HEK293 (cell line): ENCODE data around the gene GPD1.

Source experiments
- HOXC10 ChIP-seq: sonication (generic); formaldehyde crosslinking; IDR thresholded peaks from 2 replicates; pipeline ENCODE4 v1.8.1; 2023; ENCODE audit warnings: mild to moderate bottlenecking, missing genetic modification reagents
- ZBTB48 ChIP-seq: fragments of 450-650 bp; formaldehyde crosslinking; IDR thresholded peaks from 2 replicates; pipeline ENCODE4 v1.5.1; 2016; ENCODE audit warnings: missing biosample characterization, missing genetic modification characterization
- ZFP3 ChIP-seq: fragments of 450-650 bp; formaldehyde crosslinking; IDR thresholded peaks from 2 replicates; pipeline ENCODE4 v1.5.1; 2016; ENCODE audit warnings: low read depth, missing biosample characterization, missing genetic modification characterization
- ZNF16 ChIP-seq: fragments of 450-650 bp; formaldehyde crosslinking; IDR thresholded peaks from 2 replicates; pipeline ENCODE4 v1.5.1; 2016; ENCODE audit warnings: low read depth, missing biosample characterization, missing genetic modification characterization
- ZNF19 ChIP-seq: fragments of 450-650 bp; formaldehyde crosslinking; IDR thresholded peaks from 2 replicates; pipeline ENCODE4; 2016; ENCODE audit warnings: missing biosample characterization, missing genetic modification characterization, low read depth
- ZNF433 ChIP-seq: fragments of 450-650 bp; formaldehyde crosslinking; IDR thresholded peaks from 2 replicates; pipeline ENCODE4 v1.5.1; 2016; ENCODE audit warnings: missing biosample characterization, missing genetic modification characterization, low read depth
- ZNF473 ChIP-seq: fragments of 450-650 bp; formaldehyde crosslinking; IDR thresholded peaks from 2 replicates; pipeline ENCODE4 v1.5.1; 2017; ENCODE audit warnings: missing biosample characterization, missing genetic modification characterization
- ZNF48 ChIP-seq: fragments of 450-650 bp; formaldehyde crosslinking; IDR thresholded peaks from 2 replicates; pipeline ENCODE4 v1.5.1; 2016; ENCODE audit warnings: missing biosample characterization, missing genetic modification characterization
- ZNF514 ChIP-seq: fragments of 450-650 bp; formaldehyde crosslinking; IDR thresholded peaks from 2 replicates; pipeline ENCODE4 v1.5.1; 2016; ENCODE audit warnings: missing biosample characterization, missing genetic modification characterization
- ZNF521 ChIP-seq: fragments of 450-650 bp; formaldehyde crosslinking; IDR thresholded peaks from 2 replicates; pipeline ENCODE4 v1.5.1; 2017; ENCODE audit warnings: missing biosample characterization, mild to moderate bottlenecking, missing genetic modification characterization
- ZNF530 ChIP-seq: fragments of 450-650 bp; formaldehyde crosslinking; IDR thresholded peaks from 2 replicates; pipeline ENCODE4 v1.5.1; 2016; ENCODE audit warnings: low read depth, missing biosample characterization, missing genetic modification characterization
- ZNF571 ChIP-seq: fragments of 450-650 bp; formaldehyde crosslinking; IDR thresholded peaks from 2 replicates; pipeline ENCODE4 v1.5.0; 2017; ENCODE audit warnings: missing biosample characterization, missing genetic modification characterization
- ZNF610 ChIP-seq: fragments of 450-650 bp; formaldehyde crosslinking; IDR thresholded peaks from 2 replicates; pipeline ENCODE4 v1.5.1; 2016; ENCODE audit warnings: missing biosample characterization, missing genetic modification characterization, borderline replicate concordance
- ZNF623 ChIP-seq: fragments of 450-650 bp; formaldehyde crosslinking; IDR thresholded peaks from 2 replicates; pipeline ENCODE4 v1.5.1; 2016; ENCODE audit warnings: missing biosample characterization, missing genetic modification characterization
- ZNF624 ChIP-seq: fragments of 450-650 bp; formaldehyde crosslinking; IDR thresholded peaks from 2 replicates; pipeline ENCODE4 v1.5.1; 2017; ENCODE audit warnings: missing biosample characterization, missing genetic modification characterization
- ZNF645 ChIP-seq: fragments of 450-650 bp; formaldehyde crosslinking; IDR thresholded peaks from 2 replicates; pipeline ENCODE4; 2016; ENCODE audit warnings: missing biosample characterization, missing genetic modification characterization
- ZSCAN16 ChIP-seq: fragments of 450-650 bp; formaldehyde crosslinking; IDR thresholded peaks from 2 replicates; pipeline ENCODE4 v1.5.1; 2016; ENCODE audit warnings: missing biosample characterization, missing genetic modification characterization
- ZSCAN23 ChIP-seq: fragments of 450-650 bp; formaldehyde crosslinking; IDR thresholded peaks from 2 replicates; pipeline ENCODE4 v1.5.1; 2016; ENCODE audit warnings: missing biosample characterization, missing genetic modification characterization
- ZSCAN30 ChIP-seq: fragments of 450-650 bp; IDR thresholded peaks from 2 replicates; pipeline ENCODE4 v1.5.1; 2018; ENCODE audit warnings: missing biosample characterization, mild to moderate bottlenecking, missing genetic modification characterization, moderate library complexity
- TF ChIP-seq, protein P1 (sequence below): fragments of 450-650 bp; formaldehyde crosslinking; IDR thresholded peaks from 2 replicates; pipeline ENCODE4 v1.5.1; 2017; ENCODE audit warnings: missing biosample characterization, missing genetic modification characterization
- TF ChIP-seq, protein P2 (sequence below): fragments of 450-650 bp; formaldehyde crosslinking; IDR thresholded peaks from 2 replicates; pipeline ENCODE4 v1.5.1; 2016; ENCODE audit warnings: missing biosample characterization, missing genetic modification characterization
- TF ChIP-seq, protein P3 (sequence below): fragments of 450-650 bp; formaldehyde crosslinking; IDR thresholded peaks from 2 replicates; pipeline ENCODE4 v1.5.1; 2017; ENCODE audit warnings: missing biosample characterization, missing genetic modification characterization
- TF ChIP-seq, protein P4 (sequence below): fragments of 450-650 bp; formaldehyde crosslinking; IDR thresholded peaks from 2 replicates; pipeline ENCODE4 v1.5.1; 2017; ENCODE audit warnings: missing biosample characterization, missing genetic modification characterization
- TF ChIP-seq, protein P5 (sequence below): fragments of 450-650 bp; formaldehyde crosslinking; IDR thresholded peaks from 2 replicates; pipeline ENCODE4 v1.5.1; 2016; ENCODE audit warnings: missing biosample characterization, missing genetic modification characterization

The GPD1 gene

GRCh38 chr12:50119387-50119786 lies 15.6 kb downstream of the GPD1 start (continued):
- TF ChIP-seq ZFP3 (no peak), ZBTB48 (tag by site-specific recombination) (no peak), ZNF48 (no peak), ZNF610 (tag by site-specific recombination) (no peak), ZSCAN30 (tag by site-specific recombination) (no peak), ZSCAN16 (no peak), ZSCAN23 (tag by site-specific recombination) (no peak), ZNF645 (tag by site-specific recombination) (no peak), ZNF473 (tag by site-specific recombination) (no peak), ZNF514 (tag by site-specific recombination) (no peak), ZNF623 (tag by site-specific recombination) (no peak), ZNF16 (tag by site-specific recombination) (no peak), HOXC10 (CRISPR knock-in tag) (no peak), ZNF624 (tag by site-specific recombination) (no peak), ZNF433 (tag by site-specific recombination) (no peak), ZNF521 (tag by site-specific recombination) (no peak), ZNF530 (tag by site-specific recombination) (no peak), ZNF571 (tag by site-specific recombination) (no peak), ZNF19 (tag by site-specific recombination) (no peak)
- TF ChIP-seq, protein P1, sequence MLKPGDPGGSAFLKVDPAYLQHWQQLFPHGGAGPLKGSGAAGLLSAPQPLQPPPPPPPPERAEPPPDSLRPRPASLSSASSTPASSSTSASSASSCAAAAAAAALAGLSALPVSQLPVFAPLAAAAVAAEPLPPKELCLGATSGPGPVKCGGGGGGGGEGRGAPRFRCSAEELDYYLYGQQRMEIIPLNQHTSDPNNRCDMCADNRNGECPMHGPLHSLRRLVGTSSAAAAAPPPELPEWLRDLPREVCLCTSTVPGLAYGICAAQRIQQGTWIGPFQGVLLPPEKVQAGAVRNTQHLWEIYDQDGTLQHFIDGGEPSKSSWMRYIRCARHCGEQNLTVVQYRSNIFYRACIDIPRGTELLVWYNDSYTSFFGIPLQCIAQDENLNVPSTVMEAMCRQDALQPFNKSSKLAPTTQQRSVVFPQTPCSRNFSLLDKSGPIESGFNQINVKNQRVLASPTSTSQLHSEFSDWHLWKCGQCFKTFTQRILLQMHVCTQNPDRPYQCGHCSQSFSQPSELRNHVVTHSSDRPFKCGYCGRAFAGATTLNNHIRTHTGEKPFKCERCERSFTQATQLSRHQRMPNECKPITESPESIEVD, result no peak
- TF ChIP-seq, protein P2, sequence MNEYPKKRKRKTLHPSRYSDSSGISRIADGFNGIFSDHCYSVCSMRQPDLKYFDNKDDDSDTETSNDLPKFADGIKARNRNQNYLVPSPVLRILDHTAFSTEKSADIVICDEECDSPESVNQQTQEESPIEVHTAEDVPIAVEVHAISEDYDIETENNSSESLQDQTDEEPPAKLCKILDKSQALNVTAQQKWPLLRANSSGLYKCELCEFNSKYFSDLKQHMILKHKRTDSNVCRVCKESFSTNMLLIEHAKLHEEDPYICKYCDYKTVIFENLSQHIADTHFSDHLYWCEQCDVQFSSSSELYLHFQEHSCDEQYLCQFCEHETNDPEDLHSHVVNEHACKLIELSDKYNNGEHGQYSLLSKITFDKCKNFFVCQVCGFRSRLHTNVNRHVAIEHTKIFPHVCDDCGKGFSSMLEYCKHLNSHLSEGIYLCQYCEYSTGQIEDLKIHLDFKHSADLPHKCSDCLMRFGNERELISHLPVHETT, result no peak
- TF ChIP-seq, protein P3, sequence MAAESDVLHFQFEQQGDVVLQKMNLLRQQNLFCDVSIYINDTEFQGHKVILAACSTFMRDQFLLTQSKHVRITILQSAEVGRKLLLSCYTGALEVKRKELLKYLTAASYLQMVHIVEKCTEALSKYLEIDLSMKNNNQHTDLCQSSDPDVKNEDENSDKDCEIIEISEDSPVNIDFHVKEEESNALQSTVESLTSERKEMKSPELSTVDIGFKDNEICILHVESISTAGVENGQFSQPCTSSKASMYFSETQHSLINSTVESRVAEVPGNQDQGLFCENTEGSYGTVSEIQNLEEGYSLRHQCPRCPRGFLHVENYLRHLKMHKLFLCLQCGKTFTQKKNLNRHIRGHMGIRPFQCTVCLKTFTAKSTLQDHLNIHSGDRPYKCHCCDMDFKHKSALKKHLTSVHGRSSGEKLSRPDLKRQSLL (tag by site-specific recombination), result no peak
- TF ChIP-seq, protein P4, sequence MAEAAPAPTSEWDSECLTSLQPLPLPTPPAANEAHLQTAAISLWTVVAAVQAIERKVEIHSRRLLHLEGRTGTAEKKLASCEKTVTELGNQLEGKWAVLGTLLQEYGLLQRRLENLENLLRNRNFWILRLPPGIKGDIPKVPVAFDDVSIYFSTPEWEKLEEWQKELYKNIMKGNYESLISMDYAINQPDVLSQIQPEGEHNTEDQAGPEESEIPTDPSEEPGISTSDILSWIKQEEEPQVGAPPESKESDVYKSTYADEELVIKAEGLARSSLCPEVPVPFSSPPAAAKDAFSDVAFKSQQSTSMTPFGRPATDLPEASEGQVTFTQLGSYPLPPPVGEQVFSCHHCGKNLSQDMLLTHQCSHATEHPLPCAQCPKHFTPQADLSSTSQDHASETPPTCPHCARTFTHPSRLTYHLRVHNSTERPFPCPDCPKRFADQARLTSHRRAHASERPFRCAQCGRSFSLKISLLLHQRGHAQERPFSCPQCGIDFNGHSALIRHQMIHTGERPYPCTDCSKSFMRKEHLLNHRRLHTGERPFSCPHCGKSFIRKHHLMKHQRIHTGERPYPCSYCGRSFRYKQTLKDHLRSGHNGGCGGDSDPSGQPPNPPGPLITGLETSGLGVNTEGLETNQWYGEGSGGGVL (tag by site-specific recombination), result no peak
- TF ChIP-seq, protein P5, sequence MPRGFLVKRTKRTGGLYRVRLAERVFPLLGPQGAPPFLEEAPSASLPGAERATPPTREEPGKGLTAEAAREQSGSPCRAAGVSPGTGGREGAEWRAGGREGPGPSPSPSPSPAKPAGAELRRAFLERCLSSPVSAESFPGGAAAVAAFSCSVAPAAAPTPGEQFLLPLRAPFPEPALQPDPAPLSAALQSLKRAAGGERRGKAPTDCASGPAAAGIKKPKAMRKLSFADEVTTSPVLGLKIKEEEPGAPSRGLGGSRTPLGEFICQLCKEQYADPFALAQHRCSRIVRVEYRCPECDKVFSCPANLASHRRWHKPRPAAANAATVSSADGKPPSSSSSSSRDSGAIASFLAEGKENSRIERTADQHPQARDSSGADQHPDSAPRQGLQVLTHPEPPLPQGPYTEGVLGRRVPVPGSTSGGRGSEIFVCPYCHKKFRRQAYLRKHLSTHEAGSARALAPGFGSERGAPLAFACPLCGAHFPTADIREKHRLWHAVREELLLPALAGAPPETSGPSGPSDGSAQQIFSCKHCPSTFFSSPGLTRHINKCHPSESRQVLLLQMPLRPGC (tag by site-specific recombination), result no peak
